Right lobe of liver (tissue), 4 donors: ENCODE measurements around the gene CACNA1C.

Experiments used
- CTCF ChIP-seq, 4 donors: fragments of 200-600 bp in 3 of 4; fragments of 450-650 bp in 1 of 4; IDR thresholded peaks; one replicate each; pipeline versions ENCODE4 v1.5.1 to v1.8.0; 2016 to 2022; ENCODE audit warnings: antibody characterized with exemption in 4 of 4, mild to moderate bottlenecking in 2 of 4
- POLR2A ChIP-seq: fragments of 450-650 bp; IDR thresholded peaks from one replicate; pipeline ENCODE4 v1.6.1; 2017; ENCODE audit warnings: antibody characterized with exemption, mild to moderate bottlenecking
- donor health status: DM: no; HTN: no; CAD: no.
- donor health status: DM: no; HTN: no; CAD: no.
- donor health status: DM: no; HTN: yes; CAD: no.

- TF ChIP-seq CTCF (IDR thresholded peaks at IDR 0.05) (no peak), POLR2A (no peak)
These were observed 141.8 kb downstream of the CACNA1C start for GRCh38 chr12:2194571-2194970.
